Skeletal muscle tissue (tissue), 4 donors: ENCODE measurements around the gene COLEC11. TPM values are rescaled to one million over a fixed set of nuclear protein-coding genes. Genes with fewer than 3 reads are reported as not detected.
"Not testable (repeated sequence)": the region's sequence is repeated elsewhere in the genome, so short reads cannot be mapped to it uniquely, and the experiment has no call there.

Source experiments
- H3K27ac ChIP-seq: one replicate; pipeline ENCODE4 v1.7.0; 2013; ENCODE audit warnings: mild to moderate bottlenecking, low read depth, low read length, inconsistent platforms
- H3K27me3 ChIP-seq, 3 donors: one replicate each; pipeline ENCODE4 v1.7.0; 2013; ENCODE audit warnings: low read length in 3 of 3; ENCODE audit not compliant: control insufficient read depth in 3 of 3, insufficient read depth in 3 of 3
- H3K36me3 ChIP-seq, 3 donors: one replicate each; pipeline ENCODE4 v1.7.0; 2013; ENCODE audit warnings: low read length in 3 of 3; ENCODE audit not compliant: control insufficient read depth in 3 of 3, insufficient read depth in 3 of 3
- H3K4me1 ChIP-seq, 3 donors: one replicate each; pipeline ENCODE4 v1.7.0; 2013; ENCODE audit warnings: low read length in 3 of 3, mild to moderate bottlenecking in 3 of 3; ENCODE audit not compliant: control insufficient read depth in 3 of 3, insufficient read depth in 3 of 3
- H3K4me3 ChIP-seq, 3 donors: one replicate each; pipeline ENCODE4 v1.7.0; 2013; ENCODE audit warnings: low read length in 3 of 3
- H3K9ac ChIP-seq, 3 donors: one replicate each; pipeline ENCODE4 v1.7.0; 2013; ENCODE audit warnings: low read length in 3 of 3, mild to moderate bottlenecking in 3 of 3, moderate library complexity in 2 of 3, low read depth in 1 of 3
- H3K9me3 ChIP-seq, 3 donors: one replicate each; pipeline ENCODE4 v1.7.0; 2013; ENCODE audit warnings: low read length in 3 of 3; ENCODE audit not compliant: control insufficient read depth in 3 of 3
- total RNA-seq: library from RNA; depleted of rRNA; stranded (reverse); fragments of >200 nt; gene quantifications from one replicate; pipeline ENCODE4 v1.2.3, GENCODE V29; 2014
- donor health status: Osteomylitis.

COLEC11 gene
- total RNA-seq, 1 donor from 2014 or later = not detected

GRCh38 chr2:3630631-3631030, 35.7 kb downstream of the COLEC11 start:
- Histone ChIP-seq H3K9ac (no peak overlapping the region), H3K4me3 (no peak overlapping the region), H3K27ac (no peak overlapping the region), H3K9me3 (no peaks in the 10 kb centered on the region), H3K4me1 (peaks cover 3 to 11% (median 8%) of the 10 kb centered on the region in 3 donors), H3K36me3 (no peaks in the 10 kb centered on the region), H3K27me3 (peaks cover 0 to 2% (median 0%) of the 10 kb centered on the region in 3 donors)

GRCh38 chr2:3631161-3631850, 36.4 kb downstream of the COLEC11 start:
- Histone ChIP-seq H3K9ac (no peak overlapping the region), H3K9me3 (no peaks in the 10 kb centered on the region), H3K27ac (no peak overlapping the region), H3K4me3 (no peak overlapping the region), H3K27me3 (peaks cover 0 to 2% (median 0%) of the 10 kb centered on the region in 3 donors), H3K4me1 (peaks cover 3 to 6% (median 3%) of the 10 kb centered on the region in 3 donors), H3K36me3 (no peaks in the 10 kb centered on the region)

DNA sequence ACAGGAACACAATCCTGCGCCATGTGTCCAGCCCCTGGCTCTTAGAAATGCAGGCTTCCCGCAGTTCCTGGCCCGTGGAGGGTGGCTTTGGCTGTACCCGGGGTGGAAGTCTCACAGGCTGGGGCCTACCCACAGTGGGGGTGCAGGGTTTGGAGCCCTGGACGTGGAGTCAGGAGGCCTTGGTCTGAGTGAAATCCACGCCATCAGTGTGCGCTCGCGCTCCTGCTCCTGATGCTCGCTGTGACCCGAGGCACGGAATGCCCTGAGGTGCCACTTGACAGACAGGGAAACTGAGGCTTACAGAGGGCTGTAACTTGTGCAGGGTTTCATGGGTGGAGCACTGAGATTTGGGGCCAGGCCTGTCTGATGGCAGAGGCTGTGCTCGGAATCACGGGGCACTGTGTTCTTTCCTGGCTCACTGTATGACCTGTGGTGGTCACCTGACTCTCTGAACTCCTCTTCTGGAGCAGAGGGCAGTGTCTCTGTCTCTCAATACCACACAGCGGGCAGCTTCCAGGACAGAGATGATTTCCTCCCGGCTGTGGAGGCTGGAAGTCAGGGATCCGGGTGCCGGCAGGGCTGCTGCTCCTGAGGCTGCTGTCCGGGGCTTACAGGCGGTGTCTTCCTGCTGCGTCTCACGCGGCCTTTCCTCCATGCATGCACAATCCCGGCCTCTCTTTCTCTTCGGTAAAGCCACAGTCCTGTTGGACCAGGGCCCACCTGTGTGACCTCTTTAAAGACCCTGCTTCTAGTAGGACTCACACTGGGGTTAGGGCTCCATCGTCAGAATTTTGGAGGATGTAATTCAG, 37.1 kb downstream of the COLEC11 start:
- H3K27me3 ChIP-seq = peaks cover 0 to 6% (median 5%) of the 10 kb centered on the region in 3 donors
- no peak overlapping the region for H3K9ac ChIP-seq

DNA sequence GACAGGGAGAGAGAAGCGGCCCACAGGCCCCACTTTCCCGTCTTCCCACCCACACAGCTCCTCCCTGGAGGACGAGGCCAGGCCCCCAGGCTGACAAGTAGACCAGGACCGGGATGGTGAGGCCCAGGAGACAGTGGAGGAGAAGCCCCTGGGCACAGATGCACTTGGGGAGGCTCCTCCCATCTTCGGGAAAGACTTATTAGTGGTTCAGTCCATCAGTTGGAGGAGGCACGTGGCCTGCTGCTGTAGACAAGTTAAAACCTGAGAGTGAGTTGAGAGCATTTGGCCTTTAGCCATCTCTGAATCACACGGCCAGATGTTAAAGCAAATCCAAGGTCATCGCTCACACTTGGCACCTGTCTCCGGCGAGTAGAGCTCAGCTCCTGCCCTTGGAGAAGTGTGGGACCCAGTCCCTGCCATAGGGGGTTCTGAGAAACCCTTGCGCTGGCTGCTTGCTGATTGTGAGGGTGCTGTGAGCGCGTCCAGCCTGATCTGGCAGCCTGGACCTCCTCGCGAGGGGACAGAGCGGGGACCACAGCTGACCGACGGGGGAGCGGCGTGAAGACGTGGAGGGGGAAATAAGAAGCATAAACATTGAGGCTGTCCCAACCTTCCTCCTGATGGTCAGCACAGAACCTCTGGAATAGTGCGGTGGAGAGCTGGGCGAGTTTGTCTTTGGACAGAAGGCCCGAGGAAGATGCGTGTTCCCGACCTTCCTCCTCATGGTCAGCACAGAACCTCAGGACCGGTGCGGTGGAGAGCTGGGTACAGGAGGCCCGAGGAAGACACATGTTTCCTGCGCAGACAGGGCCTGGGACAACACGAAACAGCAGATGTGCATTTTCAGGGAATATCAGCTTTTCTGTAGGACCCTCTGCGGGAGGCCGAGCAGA, 38.4 kb downstream of the COLEC11 start:
- Histone ChIP-seq H3K27ac (no peak overlapping the region), H3K36me3 (no peaks in the 10 kb centered on the region), H3K9me3 (no peaks in the 10 kb centered on the region), H3K9ac (no peak overlapping the region), H3K27me3 (peaks cover 0 to 10% (median 8%) of the 10 kb centered on the region in 3 donors), H3K4me3 (no peak overlapping the region), H3K4me1 (peaks cover 2 to 3% (median 3%) of the 10 kb centered on the region in 3 donors)

More for the DNA sequence above, 37.1 kb downstream of the COLEC11 start:
- H3K9me3 ChIP-seq = no peaks in the 10 kb centered on the region
- H3K27ac ChIP-seq = no peak overlapping the region
- no peak overlapping the region for H3K4me3 ChIP-seq
- H3K4me1 ChIP-seq = peaks cover 2 to 3% (median 3%) of the 10 kb centered on the region in 3 donors
- H3K36me3 ChIP-seq = no peaks in the 10 kb centered on the region

DNA sequence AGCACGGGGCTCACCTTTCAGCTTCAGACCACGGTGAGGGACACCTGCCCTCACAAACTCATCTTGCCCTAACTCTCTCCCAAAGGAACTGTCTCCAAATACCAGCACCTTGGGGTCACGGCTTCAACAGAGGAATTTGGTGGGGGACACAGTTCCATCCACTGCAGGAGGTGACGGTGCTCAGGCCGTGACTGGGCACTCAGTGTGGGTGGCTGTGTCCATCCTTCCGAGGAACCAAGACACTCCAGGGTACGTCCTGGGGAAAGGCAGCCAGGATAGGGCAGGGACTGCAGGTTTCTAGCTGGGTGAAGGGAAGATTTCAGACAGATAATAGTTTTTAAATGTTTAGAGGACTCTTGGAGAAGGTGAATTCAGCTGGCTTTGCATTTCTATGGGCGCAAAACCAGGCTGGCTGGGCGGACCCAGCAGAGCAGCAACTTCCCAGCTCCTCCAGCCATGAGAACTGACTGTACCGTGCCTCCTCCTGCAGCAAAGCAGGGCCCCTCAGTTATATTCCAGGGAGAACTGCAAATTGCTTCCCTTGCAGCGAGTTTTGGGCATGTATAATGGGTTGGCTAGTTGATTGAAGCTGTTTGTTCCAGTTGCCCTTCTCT, 39.2 kb downstream of the COLEC11 start:
- H3K27ac ChIP-seq = no peak overlapping the region
- no peak overlapping the region for H3K9ac ChIP-seq
- H3K36me3 ChIP-seq = no peaks in the 10 kb centered on the region
- no peaks in the 10 kb centered on the region for H3K4me1 ChIP-seq
- H3K9me3 ChIP-seq = no peaks in the 10 kb centered on the region
- no peak overlapping the region for H3K4me3 ChIP-seq
- H3K27me3 ChIP-seq = peaks cover 0 to 10% (median 8%) of the 10 kb centered on the region in 3 donors

DNA sequence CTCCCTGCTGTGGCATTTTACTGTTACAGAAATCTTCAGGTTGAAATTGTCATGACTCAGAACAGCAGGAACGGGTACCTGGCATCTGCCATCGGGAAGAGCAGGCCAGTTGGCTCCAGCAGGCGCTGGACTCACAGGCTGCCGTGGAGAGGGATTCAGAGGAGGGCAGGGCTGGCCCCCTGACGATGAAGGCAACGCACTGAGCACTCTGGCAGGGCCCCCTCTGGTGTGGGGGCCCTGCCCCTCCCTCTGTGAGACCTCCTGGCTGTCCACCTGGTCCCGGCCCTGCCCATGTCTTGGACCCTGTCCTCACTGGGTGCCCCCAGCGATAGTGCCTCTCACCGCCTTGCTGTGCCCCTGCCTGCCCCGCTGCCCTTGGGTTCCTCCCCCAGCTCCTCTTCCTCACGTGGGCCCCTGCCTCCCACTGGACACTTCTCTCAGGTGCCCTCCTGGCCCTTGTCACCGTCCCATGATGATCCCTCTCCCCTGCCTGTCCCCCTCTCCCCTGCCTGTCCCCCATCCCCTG, 39.7 kb downstream of the COLEC11 start:
- peaks cover 0 to 10% (median 8%) of the 10 kb centered on the region in 3 donors for H3K27me3 ChIP-seq
- H3K4me3 ChIP-seq = no peak overlapping the region
- no peak overlapping the region for H3K27ac ChIP-seq
- no peak overlapping the region for H3K9ac ChIP-seq
- H3K4me1 ChIP-seq = no peaks in the 10 kb centered on the region
- no peaks in the 10 kb centered on the region for H3K9me3 ChIP-seq
- no peaks in the 10 kb centered on the region for H3K36me3 ChIP-seq

DNA sequence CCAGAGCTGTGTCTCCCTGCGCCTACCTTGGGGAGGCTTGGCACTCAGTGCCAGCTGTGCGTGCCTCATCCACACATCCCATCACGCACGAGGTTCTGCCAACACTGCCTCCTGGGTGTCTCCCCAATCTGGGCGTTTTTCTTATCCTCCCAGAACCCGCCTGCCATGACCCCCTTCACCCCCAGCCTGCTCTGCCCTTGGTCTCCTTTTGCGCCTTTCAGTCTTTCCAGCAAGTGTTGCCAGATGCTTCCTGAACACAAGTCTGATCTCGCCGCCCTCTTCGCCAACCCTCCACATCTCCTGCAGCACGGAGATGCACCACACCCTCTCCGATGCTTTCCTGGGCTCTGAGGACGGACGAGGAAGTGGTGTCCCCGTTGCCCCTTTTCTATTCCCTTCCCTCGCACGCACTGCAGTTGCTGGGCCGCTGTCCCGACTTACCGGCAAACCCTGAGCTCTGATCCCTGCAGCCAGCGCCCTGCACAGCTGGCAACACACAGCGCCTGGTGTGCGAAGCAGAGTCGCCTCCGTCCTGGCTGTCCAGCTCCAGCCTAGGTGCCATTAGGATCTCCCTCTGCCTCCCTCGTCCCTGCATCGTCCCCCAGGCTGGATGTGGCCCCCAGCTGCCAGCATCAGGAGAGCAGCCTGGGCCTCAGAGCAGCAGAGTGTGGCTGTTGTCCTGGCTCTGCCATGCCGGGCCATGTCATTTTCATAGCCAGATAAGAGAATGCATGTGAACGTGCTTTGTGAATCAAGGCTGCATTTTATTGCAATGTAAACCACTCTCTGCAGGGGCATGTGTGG, 40.5 kb downstream of the COLEC11 start:
- Histone ChIP-seq H3K9ac (no peak overlapping the region), H3K9me3 (no peaks in the 10 kb centered on the region), H3K27ac (no peak overlapping the region), H3K4me3 (no peak overlapping the region), H3K36me3 (no peaks in the 10 kb centered on the region), H3K4me1 (no peaks in the 10 kb centered on the region), H3K27me3 (peaks cover 0 to 10% (median 8%) of the 10 kb centered on the region in 3 donors)

- not testable (repeated sequence) for H3K4me3 ChIP-seq, H3K4me1 ChIP-seq, H3K9me3 ChIP-seq, H3K9ac ChIP-seq, H3K36me3 ChIP-seq, H3K27ac ChIP-seq, H3K27me3 ChIP-seq
Measured at GRCh38 chr2:3635975-3636327, 41.0 kb downstream of the COLEC11 start.
